GM15510 (cell line): ENCODE measurements around the gene CSAD.

Experiments
- POLR2A ChIP-seq: IDR thresholded peaks from 3 replicates; pipeline ENCODE4 v1.6.1; 2011; ENCODE audit warnings: borderline replicate concordance; ENCODE audit not compliant: insufficient read length; ENCODE audit errors: extremely low read depth

CSAD gene

DNA sequence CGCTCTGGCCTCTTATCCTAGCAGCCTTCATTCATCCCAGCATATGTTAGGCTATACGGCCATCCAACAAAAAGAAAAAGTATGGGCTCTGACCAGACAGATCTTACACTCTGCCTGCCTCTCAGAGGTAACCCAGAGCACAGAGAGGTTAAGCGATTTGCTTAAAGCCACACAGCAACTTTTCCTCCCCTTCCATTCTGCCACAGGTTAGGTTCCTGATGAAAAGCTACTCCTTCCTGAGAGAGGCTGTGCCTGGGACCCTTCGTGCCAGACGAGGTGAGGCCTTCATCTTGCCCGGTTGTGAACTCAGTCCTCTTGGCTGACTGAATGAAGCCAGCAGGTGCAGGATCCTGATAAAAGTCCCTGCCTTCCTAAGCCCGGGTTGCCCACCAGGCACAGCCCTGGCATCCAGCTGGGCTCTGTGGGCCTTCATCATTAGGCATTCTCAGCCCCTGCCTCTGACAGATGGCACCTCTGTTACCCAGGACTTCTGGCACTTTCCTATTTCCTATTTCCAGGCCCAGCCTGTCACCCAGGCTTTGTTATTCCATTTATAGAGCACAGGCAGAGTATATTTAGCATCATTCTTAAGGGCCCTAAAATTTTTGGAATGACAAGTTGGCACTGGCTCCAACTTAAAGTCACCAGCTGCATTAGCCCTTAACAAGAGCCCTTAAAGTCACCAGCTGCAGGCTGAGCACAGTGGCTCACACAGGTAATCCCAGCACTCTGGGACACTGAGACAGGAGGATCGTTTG, 64.7 kb downstream of the CSAD start:
- TF ChIP-seq POLR2A: no peak

DNA sequence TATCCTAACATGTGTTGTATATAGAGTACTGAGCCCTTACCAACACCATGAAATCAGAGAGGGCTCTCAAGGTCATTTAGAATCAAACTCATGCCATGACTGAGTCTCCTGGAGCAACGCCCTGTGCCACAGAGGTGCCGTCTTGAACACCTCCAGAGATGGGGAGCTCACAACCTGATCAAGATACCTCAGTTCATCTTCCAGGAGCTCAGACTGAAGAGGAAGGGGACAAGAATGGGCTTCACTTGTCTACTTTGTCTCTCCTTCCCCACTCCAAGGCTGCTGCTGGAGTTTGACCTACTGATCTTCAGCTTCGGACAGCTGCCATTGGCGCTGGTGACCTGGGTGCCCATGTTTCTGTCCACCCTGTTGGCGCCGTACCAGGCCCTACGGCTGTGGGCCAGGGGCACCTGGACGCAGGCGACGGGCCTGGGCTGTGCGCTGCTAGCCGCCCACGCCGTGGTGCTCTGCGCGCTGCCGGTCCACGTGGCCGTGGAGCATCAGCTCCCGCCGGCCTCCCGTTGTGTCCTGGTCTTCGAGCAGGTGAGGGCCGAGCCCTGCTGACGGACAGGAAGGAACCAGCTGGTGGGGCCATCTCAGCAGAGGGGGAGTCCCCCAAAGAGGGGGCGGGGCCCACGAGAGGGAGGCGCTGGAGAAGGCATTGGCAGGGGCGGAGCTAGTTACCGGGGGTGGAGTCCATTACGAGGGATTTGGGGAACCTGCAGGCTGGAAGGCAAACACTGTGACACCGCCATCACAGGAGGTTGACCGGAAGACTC, 65.4 kb downstream of the CSAD start:
- no peak for TF ChIP-seq POLR2A

DNA sequence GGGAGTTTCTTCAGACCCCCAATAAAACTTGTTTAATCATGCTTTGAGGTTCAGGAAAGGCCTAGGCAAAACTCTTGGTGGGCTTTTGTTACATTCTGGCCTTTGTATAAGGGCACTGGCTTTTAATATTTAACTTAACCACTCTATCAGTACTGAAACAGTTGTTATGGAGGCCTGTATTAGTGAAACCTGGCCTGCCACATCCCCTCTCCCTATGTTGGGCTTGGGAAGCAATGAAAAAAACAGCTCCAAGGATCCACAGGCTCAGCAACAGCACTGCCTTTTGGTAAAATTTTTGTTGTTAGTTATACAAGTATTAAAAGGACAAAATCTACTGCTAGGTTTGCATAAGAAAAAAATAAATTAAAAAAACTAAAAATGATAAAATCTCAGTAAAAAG, 66.8 kb downstream of the CSAD start:
- TF ChIP-seq POLR2A: no peak

DNA sequence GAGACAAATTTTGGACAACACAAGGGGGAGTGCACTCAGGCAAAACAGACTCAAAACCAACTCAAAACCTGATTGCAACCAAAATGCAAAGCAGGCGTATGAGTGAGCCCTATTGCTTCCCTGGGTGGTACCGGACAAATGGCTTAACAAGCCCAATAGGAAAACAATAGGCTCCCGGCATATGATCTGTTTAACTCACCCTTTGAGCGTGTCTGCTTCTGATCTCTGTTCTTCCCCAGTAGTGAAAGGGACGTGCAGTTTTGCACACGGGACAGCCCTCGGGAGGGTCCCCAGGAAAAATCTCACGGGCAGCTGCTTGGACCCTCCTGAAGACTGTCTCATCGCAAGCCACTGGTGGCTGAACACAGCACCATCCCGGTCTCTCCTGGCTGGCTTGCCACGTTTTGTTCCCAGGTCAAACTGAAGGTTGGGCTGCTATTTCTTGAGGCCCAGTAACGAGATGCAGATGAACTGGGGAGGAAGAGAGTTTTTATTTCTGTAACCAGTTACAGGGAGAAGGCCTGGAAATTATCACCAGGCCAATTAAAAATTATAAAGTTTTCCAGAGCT, 67.5 kb downstream of the CSAD start:
- TF ChIP-seq POLR2A: no peak
